ENCODE results near the gene MYO7B.

Gene MYO7B

GRCh38 chr2:127635380-127636237, 100.1 kb downstream of the MYO7B start:
- peak overlapping the region; percentile 88 to 100 (median 97) for H3K4me2 ChIP-seq
- H3K4me1 ChIP-seq: peaks cover 90 to 100% (median 100%) of the 10 kb centered on the region in 10 experiments
- TF ChIP-seq Cebpa-rat (IDR thresholded peaks at IDR 0.05): no peak
- H3K36me3 ChIP-seq: no peaks in the 10 kb centered on the region
- peak overlapping the region in 6 of 11 experiments; percentile 87 to 99 (median 98); a peak in 10 of 22 replicates for H3K27ac ChIP-seq
- no peaks in the 10 kb centered on the region for H3K9me3 ChIP-seq (replicated peaks in 1 of 11)
- H3K27me3 ChIP-seq: peaks cover 0 to 41% (median 0%) of the 10 kb centered on the region in 11 experiments; a peak in 6 of 22 replicates
- H3K4me3 ChIP-seq: no peak overlapping the region; a peak in 1 of 20 replicates
- H3K9ac ChIP-seq: peak overlapping the region in 4 of 11 experiments; percentile 31 to 92 (median 74); a peak in 3 of 22 replicates
- H4K20me1 ChIP-seq: no peaks in the 10 kb centered on the region; a peak in 1 of 22 replicates

DNA sequence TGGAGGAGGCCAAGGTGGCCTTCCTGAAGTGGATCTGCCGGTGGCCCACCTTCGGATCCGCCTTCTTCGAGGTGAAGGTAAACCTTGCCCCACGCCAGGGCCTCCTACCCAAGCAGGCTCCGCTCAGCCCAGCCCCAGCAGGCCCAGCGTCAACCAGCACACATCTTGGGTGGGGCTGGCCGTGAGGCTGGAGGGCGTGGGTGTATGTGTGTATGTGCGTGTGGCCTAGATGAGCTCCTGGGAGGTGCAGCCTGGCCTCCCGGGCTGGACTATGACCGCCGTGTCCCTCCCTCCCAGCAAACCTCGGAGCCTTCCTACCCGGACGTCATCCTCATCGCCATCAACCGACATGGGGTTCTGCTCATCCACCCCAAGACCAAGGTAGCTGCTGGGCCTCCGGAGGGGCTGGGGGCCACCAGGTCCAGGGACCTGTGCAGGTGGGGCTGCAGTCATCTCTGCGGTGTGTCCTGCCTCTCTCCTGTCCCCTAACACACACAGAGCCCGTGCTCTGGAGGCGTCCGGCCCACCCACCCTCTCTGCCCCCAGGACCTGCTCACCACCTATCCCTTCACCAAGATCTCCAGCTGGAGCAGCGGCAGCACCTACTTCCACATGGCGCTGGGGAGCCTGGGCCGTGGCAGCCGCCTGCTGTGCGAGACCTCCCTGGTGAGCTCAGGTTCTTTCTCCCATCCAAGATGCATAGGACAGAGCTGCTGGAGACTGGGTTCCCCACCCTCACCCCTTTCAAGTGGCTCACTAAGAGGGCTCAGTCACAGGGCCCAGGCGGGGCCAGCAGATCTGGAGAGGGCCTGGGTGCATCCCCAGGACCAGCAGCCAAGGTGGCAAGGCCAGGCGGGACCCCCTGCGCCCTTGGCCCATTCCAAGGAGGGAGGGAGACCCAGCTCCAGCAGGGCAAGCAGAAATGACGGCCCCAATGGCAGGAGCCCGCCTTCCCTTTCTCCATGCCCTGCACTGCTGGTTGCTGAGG, 101.1 kb downstream of the MYO7B start:
- peak overlapping the region; percentile 88 to 100 (median 97) for H3K4me2 ChIP-seq
- peak overlapping the region in 8 of 11 experiments; percentile 76 to 99 (median 92); a peak in 17 of 22 replicates for H3K27ac ChIP-seq

DNA sequence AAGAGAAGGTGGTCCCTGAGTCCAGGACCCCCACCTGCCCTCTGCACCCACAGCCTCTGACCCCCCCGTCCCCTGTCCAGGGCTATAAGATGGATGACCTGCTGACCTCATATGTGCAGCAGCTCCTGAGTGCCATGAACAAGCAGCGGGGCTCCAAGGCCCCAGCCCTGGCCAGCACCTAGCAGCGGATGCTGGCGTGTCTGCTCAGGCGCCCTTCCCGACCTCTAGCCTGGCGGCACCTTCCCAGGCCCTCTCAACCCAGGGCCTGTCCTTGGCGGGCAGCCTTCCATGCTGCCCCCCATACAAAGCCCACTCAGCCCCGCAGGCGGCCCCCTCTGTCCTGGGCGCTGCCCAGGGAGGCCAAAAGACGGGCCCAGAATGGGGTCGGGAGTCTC, 101.8 kb downstream of the MYO7B start:
- H3K4me3 ChIP-seq: peak overlapping the region in 8 of 10 experiments; percentile 25 to 49 (median 46); a peak in 13 of 20 replicates
- no peaks in the 10 kb centered on the region for H3K36me3 ChIP-seq
- H3K9ac ChIP-seq: peak overlapping the region in 8 of 11 experiments; percentile 58 to 92 (median 82); a peak in 16 of 22 replicates
- no peaks in the 10 kb centered on the region for H3K9me3 ChIP-seq (replicated peaks in 1 of 11)
- peaks cover 90 to 100% (median 100%) of the 10 kb centered on the region in 10 experiments for H3K4me1 ChIP-seq
- peak overlapping the region; percentile 88 to 100 (median 97) for H3K4me2 ChIP-seq
- no peaks in the 10 kb centered on the region; a peak in 1 of 22 replicates for H4K20me1 ChIP-seq
- peak overlapping the region in 9 of 11 experiments; percentile 22 to 99 (median 88); a peak in 17 of 22 replicates for H3K27ac ChIP-seq
- TF ChIP-seq Cebpa-rat (IDR thresholded peaks at IDR 0.05): no peak
- peaks cover 0 to 27% (median 0%) of the 10 kb centered on the region in 11 experiments; a peak in 6 of 22 replicates for H3K27me3 ChIP-seq

More for the DNA sequence above, 101.1 kb downstream of the MYO7B start:
- H3K4me3 ChIP-seq: peak overlapping the region in 6 of 10 experiments; percentile 40 to 49 (median 46); a peak in 7 of 20 replicates
- no peak for TF ChIP-seq Cebpa-rat (IDR thresholded peaks at IDR 0.05)
- H3K27me3 ChIP-seq: peaks cover 0 to 34% (median 0%) of the 10 kb centered on the region in 11 experiments; a peak in 6 of 22 replicates
- peak overlapping the region in 8 of 11 experiments; percentile 58 to 92 (median 82); a peak in 14 of 22 replicates for H3K9ac ChIP-seq
- no peaks in the 10 kb centered on the region for H3K9me3 ChIP-seq (replicated peaks in 1 of 11)
- no peaks in the 10 kb centered on the region for H3K36me3 ChIP-seq
- peaks cover 90 to 100% (median 100%) of the 10 kb centered on the region in 10 experiments for H3K4me1 ChIP-seq
- H4K20me1 ChIP-seq: no peaks in the 10 kb centered on the region; a peak in 1 of 22 replicates

GRCh38 chr2:127637725-127638252, 102.3 kb downstream of the MYO7B start:
- no peaks in the 10 kb centered on the region; a peak in 1 of 22 replicates for H4K20me1 ChIP-seq
- peak overlapping the region in 10 of 11 experiments; percentile 6 to 92 (median 71); a peak in 17 of 22 replicates for H3K9ac ChIP-seq
- peaks cover 85 to 100% (median 100%) of the 10 kb centered on the region in 10 experiments for H3K4me1 ChIP-seq
- peak overlapping the region in 8 of 10 experiments; percentile 33 to 57 (median 46); a peak in 15 of 20 replicates for H3K4me3 ChIP-seq
- H3K4me2 ChIP-seq: peak overlapping the region; percentile 88 to 100 (median 97)
- no peaks in the 10 kb centered on the region for H3K36me3 ChIP-seq
- H3K9me3 ChIP-seq (replicated peaks in 1 of 11): no peaks in the 10 kb centered on the region
- peak overlapping the region in 9 of 11 experiments; percentile 53 to 99 (median 88); a peak in 18 of 22 replicates for H3K27ac ChIP-seq
- TF ChIP-seq Cebpa-rat (IDR thresholded peaks at IDR 0.05): no peak
- H3K27me3 ChIP-seq: peaks cover 0 to 22% (median 0%) of the 10 kb centered on the region in 11 experiments; a peak in 3 of 22 replicates

GRCh38 chr2:127638361-127639110, 103.1 kb downstream of the MYO7B start:
- H3K4me2 ChIP-seq: peak overlapping the region; percentile 88 to 100 (median 97)
- H4K20me1 ChIP-seq: no peaks in the 10 kb centered on the region; a peak in 1 of 22 replicates
- peaks cover 0 to 14% (median 0%) of the 10 kb centered on the region in 11 experiments; a peak in 2 of 22 replicates for H3K27me3 ChIP-seq
- peak in 4 of 11 experiments; percentile 18 to 70 (median 63); a peak in 5 of 22 replicates for TF ChIP-seq Cebpa-rat (IDR thresholded peaks at IDR 0.05)
- peak overlapping the region in 8 of 10 experiments; percentile 33 to 57 (median 46); a peak in 14 of 20 replicates for H3K4me3 ChIP-seq
- no peaks in the 10 kb centered on the region for H3K9me3 ChIP-seq (replicated peaks in 1 of 11)
- peak overlapping the region in 9 of 11 experiments; percentile 53 to 99 (median 88); a peak in 19 of 22 replicates for H3K27ac ChIP-seq
- no peaks in the 10 kb centered on the region for H3K36me3 ChIP-seq
- H3K4me1 ChIP-seq: peaks cover 77 to 100% (median 100%) of the 10 kb centered on the region in 10 experiments
- H3K9ac ChIP-seq: peak overlapping the region in 10 of 11 experiments; percentile 6 to 92 (median 71); a peak in 17 of 22 replicates

GRCh38 chr2:127639111-127639474, 103.6 kb downstream of the MYO7B start:
- Histone ChIP-seq H3K9me3 (replicated peaks in 1 of 11) (no peaks in the 10 kb centered on the region), H3K27me3 (peaks cover 0 to 12% (median 0%) of the 10 kb centered on the region in 11 experiments; a peak in 2 of 22 replicates), H3K4me3 (peak overlapping the region in 7 of 10 experiments; percentile 40 to 57 (median 47); a peak in 14 of 20 replicates), H3K27ac (peak overlapping the region in 8 of 11 experiments; percentile 76 to 99 (median 92); a peak in 16 of 22 replicates), H4K20me1 (no peaks in the 10 kb centered on the region), H3K36me3 (no peaks in the 10 kb centered on the region), H3K9ac (peak overlapping the region in 8 of 11 experiments; percentile 58 to 92 (median 82); a peak in 15 of 22 replicates), H3K4me1 (peaks cover 72 to 100% (median 100%) of the 10 kb centered on the region in 10 experiments), H3K4me2 (peak overlapping the region; percentile 88 to 100 (median 97))
- no peak for TF ChIP-seq Cebpa-rat (IDR thresholded peaks at IDR 0.05)
